ENCODE results near the gene LRRN1.

LRRN1 gene

DNA sequence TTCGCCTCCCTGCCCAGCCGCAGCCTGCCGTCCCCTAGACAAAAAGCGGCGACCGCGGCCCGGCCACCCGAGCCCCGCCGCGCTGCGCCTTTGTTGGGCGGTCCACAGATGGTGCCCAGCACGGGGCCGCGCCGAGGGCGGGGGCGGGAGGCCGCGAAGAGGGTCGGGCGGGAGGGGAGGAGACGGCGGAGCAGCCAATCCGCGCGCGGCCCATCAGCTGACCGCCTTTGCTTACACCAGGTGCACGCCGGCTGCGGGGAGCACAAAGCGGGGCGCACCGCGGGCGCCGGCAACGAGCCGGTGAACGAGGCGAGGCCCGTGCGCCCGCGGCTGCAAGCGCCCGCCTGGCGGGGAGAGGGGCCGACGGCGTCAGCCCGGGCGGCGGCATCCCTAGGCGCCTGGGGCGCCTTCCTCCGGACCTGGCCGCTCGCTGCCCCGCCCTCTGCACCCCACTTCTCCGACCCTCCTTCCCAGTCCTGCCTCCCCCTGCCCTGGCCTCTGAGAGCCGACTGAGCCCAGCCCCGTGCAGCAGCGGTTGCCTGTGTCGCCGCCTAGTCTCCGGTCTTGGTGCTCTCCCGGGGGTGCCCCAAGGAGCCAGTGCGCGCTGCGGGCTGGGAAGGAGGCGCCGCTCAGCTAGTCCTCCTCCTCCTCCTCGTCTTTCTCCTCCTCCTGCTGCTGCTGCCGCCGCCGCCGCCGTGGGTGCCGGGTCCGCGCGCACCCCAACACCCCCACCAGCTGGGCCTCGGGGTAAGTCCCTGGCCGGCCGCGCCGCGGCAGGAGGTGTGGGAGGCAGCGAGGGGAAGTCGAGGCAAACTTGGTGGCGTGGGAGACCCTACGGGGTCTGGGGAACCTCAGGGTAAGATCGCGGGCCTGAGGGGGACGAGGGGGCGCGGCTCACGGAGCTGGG is at the start of gene LRRN1:
TSS of gene LRRN1 (plus strand) at position 259 of the 907 bp plus-strand sequence. CDS start 45,211 bp downstream, outside the sequence.
- peak; percentile 42 for DNase-seq

DNA sequence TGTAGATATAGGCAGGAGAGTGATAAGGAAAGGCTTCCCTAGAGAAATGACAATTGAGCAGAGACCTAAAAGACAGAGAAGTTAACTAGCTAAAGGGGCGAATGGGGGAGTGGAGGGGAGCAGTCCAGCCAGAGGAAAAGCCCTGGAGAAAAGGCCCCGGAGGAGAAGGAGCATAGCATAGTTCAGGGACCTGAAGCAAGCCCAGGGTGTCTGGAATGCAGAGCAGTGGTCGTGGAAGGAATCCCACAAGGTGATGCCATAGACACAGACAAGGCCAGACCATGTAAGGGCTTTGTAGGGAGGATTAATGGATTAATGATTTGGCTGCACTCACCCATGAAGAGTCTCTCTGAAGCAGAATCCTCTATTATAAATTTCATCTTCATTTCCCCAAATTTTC is 45.8 kb upstream of the LRRN1 start:
- no peak for DNase-seq

DNA sequence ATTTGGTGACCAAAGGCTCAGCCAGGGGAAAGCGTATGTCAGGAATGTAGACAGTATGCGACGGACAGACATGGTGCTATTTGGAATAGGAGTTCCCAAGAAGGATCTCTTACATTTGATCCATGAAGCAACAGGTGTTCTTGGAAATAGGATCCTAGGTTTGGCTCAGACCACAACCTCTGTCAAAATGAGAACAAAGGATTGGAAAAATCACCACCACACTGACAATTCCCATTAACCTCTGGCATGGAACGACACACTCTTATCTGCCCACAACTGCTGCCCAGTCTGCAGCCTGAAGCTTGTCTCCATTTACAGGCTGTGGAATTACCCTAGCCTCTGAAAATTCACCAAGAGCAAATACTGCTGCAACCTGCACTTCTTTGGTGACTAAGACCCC is 33.6 kb upstream of the LRRN1 start:
- DNase-seq: no peak

DNA sequence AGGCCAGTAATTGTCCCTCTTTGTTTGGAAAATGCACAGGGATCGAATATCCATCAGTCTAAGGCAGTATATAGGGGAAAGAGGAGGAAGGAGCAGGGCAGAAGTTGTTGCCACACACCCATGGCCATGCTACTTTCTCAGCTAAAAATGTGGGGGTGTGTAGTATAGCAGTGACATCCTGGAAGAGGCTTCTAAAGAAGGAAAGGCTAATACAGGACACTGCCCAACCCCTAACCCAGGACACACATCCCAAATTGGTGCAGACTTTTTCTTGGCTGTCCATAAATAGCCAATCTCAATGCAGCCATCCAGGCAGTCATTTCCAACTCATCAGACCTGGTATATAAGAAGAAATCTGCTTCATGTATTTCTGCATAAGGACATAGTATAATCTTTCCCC is 33.1 kb upstream of the LRRN1 start:
- no peak for DNase-seq

DNA sequence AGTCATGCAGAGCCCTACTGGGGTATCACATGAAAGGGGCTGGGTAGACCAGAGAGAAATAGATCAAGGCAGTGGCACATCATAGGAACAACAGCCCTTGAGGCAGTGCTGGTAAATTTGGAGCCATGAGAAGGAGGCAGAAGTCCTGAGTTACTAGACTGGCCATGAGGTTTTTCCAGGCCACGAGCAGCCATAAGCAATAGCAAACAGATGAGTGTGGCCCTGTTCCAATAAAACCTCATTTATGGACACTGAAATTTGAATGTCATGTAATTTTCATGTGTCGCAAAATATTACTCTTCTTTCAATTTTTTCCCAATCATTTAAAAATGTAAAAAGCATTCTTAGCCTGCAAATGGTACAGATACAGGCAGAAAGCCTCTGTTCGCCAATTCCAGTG is 28.1 kb upstream of the LRRN1 start:
- no peak for DNase-seq

DNA sequence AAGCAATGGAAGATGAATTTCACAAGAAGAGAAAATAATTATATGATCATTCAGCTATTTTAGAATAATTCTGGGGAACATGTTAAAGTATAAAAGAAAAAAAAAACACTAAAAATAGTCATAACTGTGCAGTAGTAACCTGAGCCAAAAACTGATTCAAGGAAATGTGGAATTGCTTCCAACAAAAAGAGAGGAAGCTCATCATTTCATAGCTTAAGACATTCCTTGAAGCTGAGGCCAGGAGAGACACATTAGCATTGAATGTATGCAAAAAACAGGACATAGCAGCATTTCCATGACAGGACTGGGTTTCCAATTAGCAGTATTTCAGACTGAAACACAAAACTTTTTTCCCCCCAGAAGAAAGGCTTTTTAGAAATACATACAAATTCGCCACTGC is 27.7 kb upstream of the LRRN1 start:
- DNase-seq: no peak

DNA sequence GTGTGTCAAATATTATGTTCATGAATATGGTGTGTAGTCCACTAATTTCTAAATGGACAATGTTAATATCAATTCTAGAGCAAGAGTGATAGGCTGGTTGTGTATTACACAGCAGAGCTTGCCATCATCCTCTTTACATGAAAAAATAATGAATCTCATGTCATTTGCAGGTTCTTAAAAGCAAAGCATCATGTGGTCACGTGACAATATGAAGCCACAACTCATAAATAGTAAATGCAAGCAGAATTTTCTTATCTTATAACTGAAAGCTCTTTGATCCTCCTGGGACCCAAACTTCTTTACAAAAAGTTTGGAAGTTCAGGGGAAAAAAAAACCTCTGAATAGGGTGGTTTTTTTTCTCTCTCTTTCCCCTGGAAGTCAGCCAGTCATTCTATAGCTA is 26.9 kb upstream of the LRRN1 start:
- DNase-seq: no peak

DNA sequence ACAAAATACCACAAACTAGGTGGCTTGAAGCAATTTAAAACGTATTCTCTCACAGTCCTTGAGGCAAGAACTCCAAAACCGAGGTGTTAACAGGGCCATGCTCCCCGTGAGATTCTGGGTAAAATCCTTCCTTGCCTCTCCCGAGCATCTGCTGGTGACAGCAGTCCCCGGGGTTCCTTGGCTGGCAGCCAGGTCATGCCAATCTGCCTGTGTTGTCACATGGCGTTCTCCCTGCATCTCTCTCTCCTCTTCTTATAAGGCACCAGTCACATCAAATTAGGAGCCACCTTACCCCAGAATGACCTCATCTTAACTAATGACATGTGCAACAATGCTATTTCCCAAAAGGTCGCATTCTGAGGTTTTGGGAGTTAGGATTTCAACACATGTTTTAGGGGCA is 26.3 kb upstream of the LRRN1 start:
- DNase-seq: no peak

DNA sequence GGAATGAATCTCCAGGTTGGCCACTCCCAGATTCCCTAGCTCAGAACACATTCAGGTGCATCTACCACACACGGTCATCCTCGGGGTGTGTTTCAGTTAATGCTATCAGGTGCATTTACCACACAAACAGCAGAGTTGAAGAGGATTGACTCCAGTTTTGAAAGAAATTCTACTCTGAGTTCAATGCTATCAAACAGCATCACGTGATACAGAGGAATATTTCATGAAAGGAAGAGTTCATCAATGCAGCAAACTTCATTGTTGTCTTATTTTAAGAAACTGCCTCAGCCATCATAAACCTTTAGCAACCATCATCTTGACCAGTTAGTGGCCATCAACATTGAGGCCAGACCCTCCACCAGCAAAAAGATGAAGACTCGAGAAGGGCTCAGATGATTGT is 22.6 kb upstream of the LRRN1 start:
- no peak for DNase-seq

DNA sequence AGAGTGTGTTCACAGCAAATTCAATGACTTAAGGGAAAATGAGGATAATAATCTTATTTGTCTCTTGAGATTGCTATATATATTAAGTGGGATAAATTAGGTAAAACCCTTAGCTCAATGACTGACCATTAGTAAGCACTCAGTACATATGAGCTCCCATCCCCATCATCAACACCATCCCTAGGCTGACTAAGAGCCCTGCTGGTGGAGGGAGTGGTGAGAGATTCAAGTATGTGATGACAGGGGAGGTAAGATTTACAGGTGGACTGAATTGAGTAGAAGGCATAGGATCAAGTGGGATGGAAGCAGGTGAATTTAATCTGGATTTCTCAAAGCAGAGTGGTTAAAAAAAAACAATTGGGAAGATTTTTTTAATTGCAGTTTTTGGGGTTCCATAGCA is 21.0 kb upstream of the LRRN1 start:
- no peak for DNase-seq

DNA sequence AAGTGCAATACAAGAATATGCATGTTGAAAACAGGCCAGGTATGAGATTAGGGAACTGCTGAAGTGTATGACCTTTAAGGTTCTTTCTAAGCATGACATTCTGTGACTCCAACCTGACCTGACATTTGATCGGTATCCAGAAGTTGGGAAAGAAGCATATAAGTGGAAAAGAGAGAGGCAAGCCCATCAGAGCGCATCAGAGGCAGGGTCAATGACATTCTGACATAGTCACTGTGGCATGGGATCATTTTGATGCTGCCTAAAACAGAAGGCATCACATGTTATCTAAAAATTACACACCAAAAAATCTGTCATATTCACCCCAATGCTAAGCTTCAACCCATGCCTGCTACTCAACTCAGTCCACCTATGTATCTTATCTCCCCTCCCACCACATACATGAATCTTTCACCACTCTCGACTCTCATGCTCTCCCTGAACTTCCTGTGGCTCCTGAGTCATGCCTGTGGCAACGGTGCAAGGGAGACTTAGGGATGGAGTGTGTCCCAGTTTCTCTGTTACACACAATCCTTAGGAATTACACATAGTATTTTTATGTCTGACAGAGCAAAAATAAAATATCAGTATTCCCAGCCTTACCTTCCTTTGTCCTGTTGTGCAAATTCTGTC is 20.5 kb upstream of the LRRN1 start:
- DNase-seq: no peak

DNA sequence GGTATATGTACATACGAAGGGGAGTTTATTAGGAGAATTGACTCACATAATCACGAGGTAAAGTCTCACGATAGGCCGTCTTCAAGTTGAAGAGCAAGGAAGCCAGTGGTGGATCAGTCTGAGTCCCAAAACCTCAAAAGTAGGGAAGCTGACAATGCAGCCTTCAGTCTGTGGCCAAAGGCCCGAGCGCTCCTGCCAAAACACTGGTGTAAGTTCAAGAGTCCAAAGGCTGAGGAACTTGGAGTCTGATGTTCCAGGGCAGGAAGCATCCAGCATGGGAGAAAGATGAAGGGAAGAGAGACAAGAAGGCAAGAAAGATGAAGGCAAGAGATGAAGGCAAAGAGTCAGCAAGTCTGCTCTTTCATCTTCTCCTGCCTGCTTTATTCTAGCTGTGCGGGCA is 16.8 kb upstream of the LRRN1 start:
- DNase-seq: no peak

DNA sequence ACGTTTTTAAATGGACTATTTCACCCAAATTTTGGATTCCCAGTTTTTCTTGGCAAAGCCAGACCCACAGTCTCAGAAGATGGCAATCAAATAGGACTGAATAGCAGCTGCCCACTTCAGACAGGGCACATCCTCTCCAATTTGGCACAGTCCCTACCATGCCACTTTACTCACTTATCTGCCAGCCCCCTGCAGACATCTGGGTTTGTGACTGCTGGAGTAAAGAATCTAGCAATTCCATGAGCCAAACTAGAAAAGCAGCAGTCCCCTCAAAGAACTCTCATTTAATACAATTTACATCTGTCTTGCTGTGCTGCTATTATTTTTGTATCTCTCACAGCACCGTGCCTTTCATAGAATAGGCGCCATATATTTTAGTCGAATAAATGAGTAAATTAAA is 16.0 kb upstream of the LRRN1 start:
- no peak for DNase-seq

DNA sequence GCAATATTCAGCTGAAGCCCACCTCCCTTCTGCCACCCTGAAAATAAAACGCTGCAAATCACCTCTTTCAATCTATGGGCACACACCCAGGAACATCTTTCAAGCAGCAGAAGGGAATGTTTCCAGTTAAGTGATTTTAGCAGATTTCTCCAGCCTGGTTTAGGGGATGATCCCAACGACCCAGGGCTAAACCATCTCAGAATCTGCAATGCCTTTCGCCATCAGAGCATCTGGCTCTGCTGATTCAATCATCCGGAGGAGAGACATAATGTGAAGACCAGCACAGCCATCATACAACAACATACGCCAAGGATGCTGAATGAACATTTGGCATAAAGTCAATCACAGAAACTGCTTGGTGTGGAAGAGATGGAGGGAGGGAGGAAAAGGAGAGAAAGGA is 15.5 kb upstream of the LRRN1 start:
- no peak for DNase-seq

DNA sequence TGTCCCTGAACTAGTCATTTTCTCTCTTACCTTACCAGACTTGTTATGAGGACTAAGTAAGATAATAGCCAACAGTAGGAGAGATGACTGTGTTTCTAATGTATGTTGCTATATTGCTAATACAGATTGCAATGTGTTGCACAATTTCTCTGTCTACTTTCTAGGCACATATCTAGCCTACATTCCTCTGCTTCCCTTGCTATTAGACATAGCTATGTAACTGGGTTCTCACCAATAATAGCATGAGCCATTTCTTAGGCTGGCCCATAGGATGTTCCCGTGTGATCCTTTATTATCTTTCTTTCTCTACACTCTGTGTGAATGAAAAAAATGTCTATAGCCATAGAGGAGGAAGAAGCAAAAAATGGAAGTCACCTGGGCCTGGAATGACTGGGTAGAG is 6.8 kb upstream of the LRRN1 start:
- no peak for DNase-seq

DNA sequence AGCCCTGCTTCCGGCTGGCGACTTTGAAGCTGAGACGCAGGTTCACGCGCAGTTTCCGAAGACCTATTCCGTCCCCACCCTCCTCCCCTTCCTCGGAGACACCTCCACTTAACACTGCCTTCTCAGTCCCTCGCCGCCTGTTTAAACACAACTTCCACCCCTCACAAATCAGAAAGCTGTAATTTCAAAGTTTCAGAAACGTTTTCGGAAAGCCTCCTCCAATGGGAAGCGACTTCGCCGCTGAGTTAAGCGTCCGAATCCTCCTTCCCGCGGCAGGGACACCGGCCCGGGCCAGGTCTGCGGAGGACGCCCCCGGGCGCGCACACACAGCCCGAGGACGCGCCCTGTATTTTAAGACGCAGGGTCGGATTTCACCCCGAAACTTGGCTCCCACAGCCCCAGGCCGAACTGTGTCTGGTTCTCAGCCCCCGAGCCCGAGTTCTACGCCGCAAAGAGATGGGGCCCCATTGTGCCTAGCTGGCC is 559 bp upstream of the LRRN1 start:
- peak; percentile 19 for DNase-seq

DNA sequence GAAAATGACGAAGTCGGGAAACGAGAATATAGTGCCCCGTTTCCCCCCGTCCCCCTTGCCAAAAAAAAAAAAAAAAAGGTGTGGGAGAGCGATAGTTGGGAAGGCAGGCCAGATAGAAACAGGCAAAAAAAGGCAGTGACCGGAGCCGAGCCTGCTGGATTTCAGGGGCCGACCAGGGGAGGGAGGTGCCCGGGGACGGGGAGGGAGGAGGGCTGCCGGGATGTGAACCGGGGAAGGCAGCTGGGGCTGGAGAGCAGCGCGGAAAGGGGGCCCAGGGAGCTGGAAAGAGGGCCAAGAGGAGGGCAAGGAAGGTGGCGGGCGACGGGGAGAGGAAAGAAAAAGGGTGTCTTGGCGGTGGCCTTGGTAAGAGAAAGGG is 837 bp downstream of the LRRN1 start:
- DNase-seq: no peak

DNA sequence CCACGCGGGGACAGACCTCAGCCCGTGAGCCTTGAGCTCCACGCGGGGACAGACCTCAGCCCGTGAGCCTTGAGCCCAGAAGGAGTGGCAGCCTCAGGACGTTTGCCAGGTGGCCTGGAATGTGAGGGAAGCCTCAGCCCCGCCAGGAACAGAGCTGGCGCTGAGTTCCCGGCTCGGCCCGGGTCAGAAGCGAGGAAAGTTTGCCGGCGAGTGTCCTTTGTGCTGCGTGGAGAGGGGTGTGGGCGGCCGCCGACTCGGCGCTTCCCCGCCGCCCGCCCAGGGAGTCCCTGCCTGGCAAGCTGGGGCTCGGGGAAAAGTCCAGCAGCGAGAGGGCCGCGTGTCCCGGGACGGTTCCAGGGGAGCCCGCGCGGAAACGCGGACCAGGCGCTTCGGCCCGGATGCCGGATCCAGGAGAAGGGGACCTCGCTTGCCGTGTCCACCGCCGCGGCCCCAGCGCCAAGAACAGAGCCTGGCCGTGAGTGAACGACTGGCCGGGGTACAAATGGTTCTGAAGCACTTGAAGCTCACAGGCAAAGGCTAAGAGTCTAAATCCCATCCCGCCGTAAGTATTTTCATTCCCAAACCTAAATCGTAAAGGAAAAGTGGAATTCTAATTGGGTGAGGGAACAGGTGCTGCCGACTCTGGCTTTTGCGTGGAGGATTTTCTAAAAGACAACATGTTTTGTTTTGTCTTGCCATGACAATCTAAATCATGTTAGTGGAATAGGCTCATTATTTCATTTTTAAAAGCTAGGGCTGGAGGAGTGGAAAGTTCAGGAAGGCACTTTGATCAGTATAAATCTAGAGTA is 1.7 kb downstream of the LRRN1 start:
- no peak for DNase-seq

DNA sequence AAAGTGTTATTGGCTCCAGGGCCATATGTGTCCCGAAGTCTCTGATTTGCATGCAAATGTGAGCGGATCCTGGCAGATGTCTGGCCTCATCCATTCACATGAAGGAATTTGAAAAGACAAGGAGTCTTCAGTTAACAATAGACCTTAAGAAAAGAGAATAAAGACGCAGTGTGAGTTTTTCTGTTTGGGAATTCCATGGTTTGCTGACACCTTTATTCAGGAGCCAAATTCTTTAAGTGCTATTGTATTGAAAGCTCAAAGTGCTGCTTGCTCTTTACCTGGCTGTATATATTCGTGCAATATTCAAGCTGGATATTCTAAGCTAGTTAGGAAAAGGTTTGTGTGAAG is 2.2 kb downstream of the LRRN1 start:
- no peak for DNase-seq

DNA sequence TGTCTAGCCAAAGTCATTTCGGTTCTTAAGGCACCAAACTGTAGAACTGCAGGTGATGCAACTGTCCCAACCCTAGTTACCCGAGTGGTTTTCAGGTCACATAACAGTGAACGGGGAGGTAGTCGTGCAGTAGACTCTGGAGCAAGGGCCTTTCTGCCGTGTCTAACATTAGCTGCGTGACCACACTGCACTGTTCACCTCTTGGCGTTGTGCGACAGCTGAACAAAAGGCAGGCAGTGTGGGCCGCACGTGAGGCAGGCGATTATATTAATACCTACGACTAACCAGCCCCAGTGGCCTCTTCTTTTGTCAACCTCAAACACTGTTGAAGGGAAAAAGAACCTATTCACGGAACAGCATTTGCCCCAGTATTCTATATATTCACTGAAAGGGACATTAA is 2.8 kb downstream of the LRRN1 start:
- no peak for DNase-seq

DNA sequence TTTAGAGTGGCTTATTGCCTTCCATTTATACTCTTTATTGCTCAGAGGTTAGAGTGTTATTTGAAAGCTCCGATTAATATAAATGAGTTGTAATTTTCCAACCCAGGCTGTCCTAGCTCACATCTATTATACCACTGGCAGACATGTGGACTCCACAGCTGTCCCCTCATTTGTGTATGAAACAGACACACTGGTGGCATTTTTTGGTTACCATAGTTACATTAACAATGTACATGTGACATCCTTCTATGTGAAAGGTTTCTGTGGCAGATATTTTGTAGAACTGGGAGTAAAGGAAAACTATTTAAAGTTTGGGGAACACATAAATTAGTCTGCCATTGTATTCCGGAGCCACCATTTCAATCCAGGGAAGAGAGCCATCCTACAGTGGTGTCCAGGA is 5.3 kb downstream of the LRRN1 start:
- no peak for DNase-seq

DNA sequence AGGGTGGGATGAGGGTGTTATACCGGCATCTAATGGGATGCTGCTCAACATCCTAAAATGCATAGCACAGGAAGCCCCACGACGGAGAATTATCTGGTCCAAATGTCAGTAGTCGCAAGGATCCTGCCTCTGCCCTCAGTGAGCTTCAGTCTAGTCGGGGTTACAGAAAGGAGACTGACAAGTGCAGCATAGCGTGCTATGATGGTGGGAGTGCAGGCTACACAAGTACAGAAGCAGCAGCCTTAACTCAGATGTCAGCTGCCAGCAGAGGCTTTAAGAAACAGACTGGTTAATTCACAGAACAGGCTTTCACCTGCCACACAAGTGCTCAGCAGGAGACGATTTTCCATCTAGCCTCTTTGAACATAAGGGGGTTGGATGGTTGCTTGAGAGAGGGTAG is 6.9 kb downstream of the LRRN1 start:
- DNase-seq: no peak

DNA sequence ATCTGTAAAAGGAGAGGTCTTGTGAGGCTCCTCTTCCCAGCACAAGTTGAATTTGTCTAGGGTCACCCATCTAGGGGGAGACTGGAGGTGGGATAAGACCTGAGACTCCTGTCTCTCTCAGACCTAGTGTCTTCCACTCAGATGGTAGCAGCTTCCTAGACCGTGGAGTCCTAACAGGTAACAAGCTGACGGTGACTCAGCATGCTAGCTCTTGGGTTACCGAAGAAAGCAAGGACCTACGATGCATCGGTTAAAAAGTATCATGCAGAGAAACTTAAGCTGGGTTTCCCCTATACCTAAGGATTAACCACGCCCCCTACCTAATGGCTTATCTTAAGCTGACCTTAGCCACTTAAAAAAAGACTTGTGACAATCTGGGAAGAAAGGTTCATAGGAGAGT is 7.6 kb downstream of the LRRN1 start:
- DNase-seq: no peak

DNA sequence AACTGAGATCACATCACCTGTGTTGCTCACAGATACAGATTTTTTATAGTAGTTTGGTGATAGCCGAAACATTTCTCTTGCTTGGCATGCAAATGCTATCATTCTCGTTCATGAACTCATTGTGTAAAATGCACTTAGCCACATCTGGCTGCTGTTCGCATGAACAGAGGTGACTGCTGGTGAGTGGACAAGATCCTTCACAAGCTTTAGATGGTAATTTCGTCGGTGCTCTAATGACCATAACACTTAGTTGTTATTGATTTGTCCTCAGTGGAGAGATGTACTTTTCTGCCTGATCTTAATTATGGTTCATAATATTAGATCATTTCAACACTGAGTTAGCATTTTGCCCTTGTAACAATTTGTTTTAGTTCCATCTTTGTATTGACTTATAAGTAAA is 13.8 kb downstream of the LRRN1 start:
- no peak for DNase-seq
